Measurements from ENCODE around the gene CREB3L2. TPM values are rescaled to one million over a fixed set of nuclear protein-coding genes. Genes with fewer than 3 reads are reported as not detected.
A peak's percentile ranks its signal among the peaks of the same experiment; 100 is the strongest.

Gene CREB3L2
- total and polyA plus RNA-seq, 2 of the 13 experiments (the other 11 are each of a cell fraction or from before 2014, with no cell fraction given): 22.1 to 41.1 TPM

GRCh38 chr7:137986252-137987017 is 15.5 kb downstream of the CREB3L2 start (continued):
- TF ChIP-seq ZBED4 (CRISPR knock-in tag; IDR thresholded peaks at IDR 0.05; ENCODE audit: borderline replicate concordance): no peak
- no peak for TF ChIP-seq ZBTB46 (CRISPR knock-in tag; IDR thresholded peaks at IDR 0.05; ENCODE audit: borderline replicate concordance)
- TF ChIP-seq IRX3 (CRISPR knock-in tag; IDR thresholded peaks at IDR 0.05; ENCODE audit: borderline replicate concordance, low read depth): no peak
- no peak for TF ChIP-seq KLF15 (CRISPR knock-in tag; IDR thresholded peaks at IDR 0.05; ENCODE audit: borderline replicate concordance)
- no peak for TF ChIP-seq DMTF1 (CRISPR knock-in tag; IDR thresholded peaks at IDR 0.05)
- no peak for TF ChIP-seq ZNF75D (CRISPR knock-in tag; IDR thresholded peaks at IDR 0.05; ENCODE audit: borderline replicate concordance)
- no peak for TF ChIP-seq KDM3A (CRISPR knock-in tag; IDR thresholded peaks at IDR 0.05; ENCODE audit: low read depth)
- no peak for TF ChIP-seq MYC (CRISPR knock-in tag; IDR thresholded peaks at IDR 0.05; ENCODE audit: borderline replicate concordance)
- TF ChIP-seq ATF7 (IDR thresholded peaks at IDR 0.05): no peak
- no peak for TF ChIP-seq ATF7 (CRISPR knock-in tag; IDR thresholded peaks at IDR 0.05)
- TF ChIP-seq ZNF775 (CRISPR knock-in tag; IDR thresholded peaks at IDR 0.05; ENCODE audit: borderline replicate concordance): no peak
- TF ChIP-seq SNAPC2 (CRISPR knock-in tag; IDR thresholded peaks at IDR 0.05): no peak
- TF ChIP-seq TEF (CRISPR knock-in tag; IDR thresholded peaks at IDR 0.05): no peak
- no peak for TF ChIP-seq CENPX (CRISPR knock-in tag; IDR thresholded peaks at IDR 0.05)
- no peak for TF ChIP-seq KDM6A (CRISPR knock-in tag; IDR thresholded peaks at IDR 0.05; ENCODE audit: low read depth)
- no peak for TF ChIP-seq TP53 (CRISPR knock-in tag; conservative IDR thresholded peaks at IDR 0.05)
- TF ChIP-seq ASH2L (IDR thresholded peaks at IDR 0.05; ENCODE audit: insufficient read length, low read depth, low read length): peak; percentile 39
- no peak for TF ChIP-seq ZNF367 (CRISPR knock-in tag; IDR thresholded peaks at IDR 0.05; ENCODE audit: borderline replicate concordance)
- no peak for TF ChIP-seq ISX (CRISPR knock-in tag; conservative IDR thresholded peaks at IDR 0.05)
- no peak for TF ChIP-seq PLRG1 (conservative IDR thresholded peaks at IDR 0.05)
- TF ChIP-seq SAP130 (CRISPR knock-in tag; IDR thresholded peaks at IDR 0.05; ENCODE audit: low read depth): 0 out of 2 replicates have a peak, but pooled peaks have one; percentile 28
- TF ChIP-seq CAMTA2 (CRISPR knock-in tag; IDR thresholded peaks at IDR 0.05; ENCODE audit: borderline replicate concordance): no peak
